ENCODE data around the gene LCP2.

The LCP2 gene

DNA sequence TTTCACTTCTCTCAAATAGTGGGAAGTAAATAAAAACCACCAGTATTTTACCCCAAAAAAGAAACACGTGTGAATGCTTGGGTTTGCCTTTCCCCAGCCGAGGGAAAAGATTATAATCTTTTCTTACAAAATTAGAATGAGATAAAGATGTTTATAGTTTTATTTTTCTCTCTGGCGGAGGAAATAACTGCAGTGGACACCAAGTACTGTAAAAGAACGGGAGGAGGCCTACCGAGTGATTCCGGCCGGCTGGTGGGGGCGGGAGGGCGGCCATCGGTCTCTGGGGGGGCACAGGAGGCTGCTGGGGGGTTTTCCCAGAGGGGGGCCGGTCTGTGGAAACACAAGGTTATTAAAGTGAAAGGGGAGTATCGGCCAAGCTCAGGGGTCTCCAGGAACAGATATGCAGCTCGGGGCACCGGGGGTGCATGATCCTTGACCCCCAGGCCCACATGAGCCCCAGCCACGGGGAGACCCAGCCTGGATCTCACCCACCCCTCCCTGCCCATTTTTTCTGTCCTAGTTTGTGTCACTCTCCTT lies 29.4 kb downstream of the LCP2 start:
- peaks cover 24% of the 10 kb centered on the region for H3K27me3 Mint-ChIP-seq (ENCODE audit: low read depth, poor library complexity)
- H3K9me3 Mint-ChIP-seq, result no peaks in the 10 kb centered on the region
- DNase-seq, result no peak
- no peak overlapping the region for H3K27ac Mint-ChIP-seq
- peaks cover 60% of the 10 kb centered on the region for H3K4me1 Mint-ChIP-seq
- peak overlapping the region; percentile 0 for H3K4me3 Mint-ChIP-seq
- TF ChIP-seq, protein P1, sequence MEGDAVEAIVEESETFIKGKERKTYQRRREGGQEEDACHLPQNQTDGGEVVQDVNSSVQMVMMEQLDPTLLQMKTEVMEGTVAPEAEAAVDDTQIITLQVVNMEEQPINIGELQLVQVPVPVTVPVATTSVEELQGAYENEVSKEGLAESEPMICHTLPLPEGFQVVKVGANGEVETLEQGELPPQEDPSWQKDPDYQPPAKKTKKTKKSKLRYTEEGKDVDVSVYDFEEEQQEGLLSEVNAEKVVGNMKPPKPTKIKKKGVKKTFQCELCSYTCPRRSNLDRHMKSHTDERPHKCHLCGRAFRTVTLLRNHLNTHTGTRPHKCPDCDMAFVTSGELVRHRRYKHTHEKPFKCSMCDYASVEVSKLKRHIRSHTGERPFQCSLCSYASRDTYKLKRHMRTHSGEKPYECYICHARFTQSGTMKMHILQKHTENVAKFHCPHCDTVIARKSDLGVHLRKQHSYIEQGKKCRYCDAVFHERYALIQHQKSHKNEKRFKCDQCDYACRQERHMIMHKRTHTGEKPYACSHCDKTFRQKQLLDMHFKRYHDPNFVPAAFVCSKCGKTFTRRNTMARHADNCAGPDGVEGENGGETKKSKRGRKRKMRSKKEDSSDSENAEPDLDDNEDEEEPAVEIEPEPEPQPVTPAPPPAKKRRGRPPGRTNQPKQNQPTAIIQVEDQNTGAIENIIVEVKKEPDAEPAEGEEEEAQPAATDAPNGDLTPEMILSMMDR (IDR thresholded peaks at IDR 0.05), result no peak
- no peaks in the 10 kb centered on the region for H3K36me3 Mint-ChIP-seq (ENCODE audit: low read depth)

DNA sequence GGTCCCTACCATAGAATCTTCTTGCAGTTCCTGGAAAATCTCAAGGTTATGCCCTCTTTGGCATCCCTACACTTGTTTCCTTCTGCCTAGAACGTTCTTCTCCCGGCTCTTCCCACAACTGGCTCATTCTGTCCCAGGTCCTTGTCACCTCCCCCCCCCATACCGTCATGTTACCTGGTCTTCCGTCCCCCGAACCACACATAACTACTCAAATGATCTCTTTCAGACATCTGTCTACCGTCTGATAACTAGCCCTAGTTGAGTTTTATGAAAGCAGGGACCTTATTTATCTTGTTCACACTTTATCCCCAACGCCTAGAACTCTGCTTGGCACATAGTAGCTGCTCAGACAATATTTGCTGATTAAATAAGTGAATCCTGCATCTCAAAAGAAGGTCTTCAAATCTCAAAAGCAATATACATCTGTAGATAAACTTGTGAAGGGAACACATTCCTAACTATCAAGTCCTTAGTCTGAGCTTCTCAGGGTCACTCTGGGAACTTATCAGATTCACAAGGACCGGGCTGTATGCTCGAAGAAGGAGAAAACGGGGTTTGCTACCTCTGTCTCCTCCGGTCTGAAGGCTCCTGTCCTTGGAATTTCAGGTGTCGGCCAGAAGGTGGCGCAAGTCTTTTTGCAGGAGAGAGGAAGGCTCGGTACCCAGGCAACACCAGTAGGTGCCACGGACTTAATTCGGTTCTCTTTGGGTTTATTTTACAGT lies 30.0 kb downstream of the LCP2 start:
- TF ChIP-seq, protein P1 (IDR thresholded peaks at IDR 0.05), result peak; percentile 81
- DNase-seq, result peak; percentile 78
- H3K9me3 Mint-ChIP-seq, result no peaks in the 10 kb centered on the region
- H3K36me3 Mint-ChIP-seq (ENCODE audit: low read depth), result no peaks in the 10 kb centered on the region
- peaks cover 63% of the 10 kb centered on the region for H3K4me1 Mint-ChIP-seq
- peaks cover 24% of the 10 kb centered on the region for H3K27me3 Mint-ChIP-seq (ENCODE audit: low read depth, poor library complexity)
- H3K4me3 Mint-ChIP-seq, result peak overlapping the region; percentile 0
- no peak overlapping the region for H3K27ac Mint-ChIP-seq

DNA sequence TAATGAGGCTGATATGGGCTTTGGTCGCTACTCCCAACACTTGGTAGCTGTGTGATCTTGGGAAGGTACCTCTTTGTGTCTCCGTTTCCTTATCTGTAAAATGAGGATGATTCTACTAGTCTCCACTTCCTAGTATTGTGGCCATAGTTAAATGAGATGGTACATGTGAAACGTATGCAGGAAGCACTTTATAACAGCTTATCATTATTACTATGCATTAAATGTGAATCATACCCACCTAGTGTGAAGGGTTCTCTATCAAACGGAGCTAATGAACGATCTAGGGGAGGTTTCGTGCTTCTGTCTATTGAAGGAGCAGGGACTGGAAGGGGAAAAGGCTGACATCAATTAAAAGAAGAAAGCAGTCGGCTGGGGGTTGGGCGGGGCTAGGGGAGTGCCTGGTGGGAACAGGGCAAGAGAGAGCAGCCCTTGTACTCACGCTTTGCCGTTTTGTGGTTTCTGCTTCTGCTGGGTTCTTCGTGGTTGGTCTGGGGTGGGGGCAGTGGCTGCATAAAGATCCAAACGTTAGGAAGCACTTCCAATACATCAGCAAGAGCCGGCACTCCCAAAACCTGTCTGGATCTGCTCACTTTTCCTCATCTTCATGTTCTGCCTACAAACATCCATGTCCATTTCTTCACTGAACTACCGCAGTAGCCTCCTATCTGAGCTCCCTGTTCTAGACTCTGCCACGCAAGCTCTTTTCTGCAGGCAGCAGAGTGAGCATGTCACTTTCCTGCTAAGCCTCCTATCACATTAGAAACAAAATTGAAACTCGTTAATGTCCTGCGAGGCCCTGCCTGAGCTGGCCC lies 30.8 kb downstream of the LCP2 start:
- H3K9me3 Mint-ChIP-seq, result no peaks in the 10 kb centered on the region
- H3K4me1 Mint-ChIP-seq, result peaks cover 65% of the 10 kb centered on the region

DNA sequence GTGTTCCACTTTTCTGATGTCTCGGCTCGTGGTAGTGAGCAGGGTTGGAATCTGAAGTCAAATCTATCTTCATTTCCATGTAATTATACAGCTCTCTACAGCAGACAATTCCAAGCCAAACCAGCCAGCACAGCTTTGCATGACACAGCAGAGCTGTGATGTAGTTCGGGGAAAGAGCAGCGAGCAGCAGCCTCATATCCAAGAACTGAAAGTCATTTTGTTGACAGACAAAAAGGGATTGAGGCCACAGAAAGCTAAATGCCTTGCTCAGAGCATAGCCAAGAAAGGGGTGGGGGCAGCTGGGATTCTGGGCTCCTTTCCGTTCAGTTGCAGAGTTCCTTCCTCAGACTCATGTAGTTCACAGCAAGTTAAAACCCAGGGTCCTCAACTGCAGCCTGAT lies 32.1 kb downstream of the LCP2 start:
- peaks cover 67% of the 10 kb centered on the region for H3K4me1 Mint-ChIP-seq
- TF ChIP-seq, protein P1 (IDR thresholded peaks at IDR 0.05), result no peak
- no peak overlapping the region for H3K27ac Mint-ChIP-seq
- H3K36me3 Mint-ChIP-seq (ENCODE audit: low read depth), result no peaks in the 10 kb centered on the region
- peaks cover 16% of the 10 kb centered on the region for H3K27me3 Mint-ChIP-seq (ENCODE audit: low read depth, poor library complexity)
- H3K9me3 Mint-ChIP-seq, result no peaks in the 10 kb centered on the region
- DNase-seq, result no peak
- H3K4me3 Mint-ChIP-seq, result no peak overlapping the region

More for the DNA sequence above, 30.8 kb downstream of the LCP2 start:
- no peak for DNase-seq
- H3K4me3 Mint-ChIP-seq, result no peak overlapping the region
- H3K27me3 Mint-ChIP-seq (ENCODE audit: low read depth, poor library complexity), result peaks cover 20% of the 10 kb centered on the region
- H3K36me3 Mint-ChIP-seq (ENCODE audit: low read depth), result no peaks in the 10 kb centered on the region
- no peak overlapping the region for H3K27ac Mint-ChIP-seq
- TF ChIP-seq, protein P1 (IDR thresholded peaks at IDR 0.05), result no peak

DNA sequence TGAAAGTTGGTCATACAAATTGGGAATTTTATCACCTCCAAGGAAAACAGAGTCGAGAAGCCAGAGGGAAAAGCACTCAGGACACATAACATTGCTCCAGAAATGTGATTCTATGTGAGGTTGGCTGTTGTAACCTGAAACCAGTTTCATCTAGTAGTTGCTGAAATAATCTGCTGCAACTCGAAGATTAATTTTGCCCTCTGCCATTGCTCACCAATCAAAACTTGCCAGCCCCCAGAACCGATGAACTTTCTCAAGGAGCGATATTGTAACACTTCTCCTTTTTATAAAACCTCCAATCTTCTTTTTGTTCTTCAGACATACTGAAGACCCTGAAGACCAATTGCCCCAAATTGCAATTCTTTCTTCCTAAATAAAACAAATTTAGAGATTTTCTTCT lies 33.7 kb downstream of the LCP2 start:
- no peak for DNase-seq
- TF ChIP-seq, protein P1 (IDR thresholded peaks at IDR 0.05), result no peak
- no peaks in the 10 kb centered on the region for H3K9me3 Mint-ChIP-seq
- no peak overlapping the region for H3K27ac Mint-ChIP-seq
- H3K4me3 Mint-ChIP-seq, result no peak overlapping the region
- H3K36me3 Mint-ChIP-seq (ENCODE audit: low read depth), result no peaks in the 10 kb centered on the region
- H3K27me3 Mint-ChIP-seq (ENCODE audit: low read depth, poor library complexity), result peaks cover 14% of the 10 kb centered on the region
- peaks cover 65% of the 10 kb centered on the region for H3K4me1 Mint-ChIP-seq
